H1 (cell line): ENCODE data around the gene FAT2.

Experiments used
- ASH2L ChIP-seq: fragments of 200-600, 300-600 bp; sonication (generic); IDR thresholded peaks from one replicate; pipeline ENCODE4 v1.7.1; 2017; ENCODE audit warnings: low read length
- ATF2 ChIP-seq: IDR thresholded peaks from 2 replicates; pipeline ENCODE4 v1.6.1; 2012; ENCODE audit warnings: low read length, inconsistent platforms
- CTCF ChIP-seq, 3 experiments: IDR thresholded peaks; 1 replicate in 2 of 3; 2 replicates in 1 of 3; pipeline versions ENCODE4 v1.5.1 to v1.6.1; 2011; ENCODE audit warnings: low read length in 3 of 3, mild to moderate bottlenecking in 3 of 3, inconsistent platforms in 2 of 3, low read depth in 1 of 3, moderate library complexity in 1 of 3; ENCODE audit not compliant: insufficient read depth in 1 of 3; ENCODE audit errors: control extremely low read depth in 1 of 3
- EP300 ChIP-seq, 2 experiments: IDR thresholded peaks; 1 replicate in 1 of 2; 2 replicates in 1 of 2; pipeline ENCODE4 v1.6.1; 2011 to 2012; ENCODE audit warnings: low read depth in 2 of 2, low read length in 2 of 2, mild to moderate bottlenecking in 2 of 2, borderline replicate concordance in 1 of 2, inconsistent platforms in 1 of 2, moderate library complexity in 1 of 2
- EZH2 ChIP-seq: fragments of 200-600 bp; sonication (generic); IDR thresholded peaks from 2 replicates; pipeline ENCODE4 v1.7.1; 2012; ENCODE audit warnings: low read depth, mild to moderate bottlenecking, moderate library complexity, low read length, inconsistent platforms; ENCODE audit not compliant: severe bottlenecking
- POLR2A ChIP-seq, 2 experiments: IDR thresholded peaks; 1 replicate in 1 of 2; 2 replicates in 1 of 2; pipeline ENCODE4 v1.6.1; 2011; ENCODE audit warnings: low read depth in 2 of 2, low read length in 2 of 2, mild to moderate bottlenecking in 2 of 2; ENCODE audit errors: control extremely low read depth in 1 of 2
- POLR2AphosphoS5 ChIP-seq: IDR thresholded peaks from 2 replicates; pipeline ENCODE4 v1.6.1; 2011; ENCODE audit warnings: low read depth, low read length
- RAD21 ChIP-seq, 2 experiments: IDR thresholded peaks in 1 of 2; conservative IDR thresholded peaks in 1 of 2; 2 replicates each; pipeline ENCODE4 v1.6.1; 2011; ENCODE audit warnings: low read depth in 2 of 2, low read length in 2 of 2, improper control_type of control experiment in 1 of 2, inconsistent platforms in 1 of 2, mild to moderate bottlenecking in 1 of 2, moderate library complexity in 1 of 2
- TEAD4 ChIP-seq: IDR thresholded peaks from 2 replicates; pipeline ENCODE4 v1.6.1; 2012; ENCODE audit warnings: low read depth, low read length, inconsistent platforms, mixed read lengths
- YY1 ChIP-seq: IDR thresholded peaks from 2 replicates; pipeline ENCODE4 v1.6.1; 2011; ENCODE audit warnings: low read depth, mild to moderate bottlenecking, low read length

- TF ChIP-seq YY1, result no peak
- no peak for TF ChIP-seq CTCF (IDR thresholded peaks at IDR 0.05; ENCODE audit: control extremely low read depth in 1 of 3, insufficient read depth in 1 of 3, low read depth in 1 of 3, low read length in 3 of 3)
- TF ChIP-seq POLR2A (IDR thresholded peaks at IDR 0.05; ENCODE audit: control extremely low read depth in 1 of 2, low read depth in 2 of 2, low read length in 2 of 2), result no peak
- TF ChIP-seq ATF2, result no peak
- no peak for TF ChIP-seq EP300 (IDR thresholded peaks at IDR 0.05; ENCODE audit: borderline replicate concordance in 1 of 2, low read depth in 2 of 2, low read length in 2 of 2)
- TF ChIP-seq POLR2AphosphoS5, result no peak
- TF ChIP-seq ASH2L, result no peak
- no peak for TF ChIP-seq RAD21 (IDR thresholded peaks at IDR 0.05 in 1 of 2, conservative IDR thresholded peaks at IDR 0.05 in 1 of 2; ENCODE audit: low read depth in 2 of 2, low read length in 2 of 2)
- no peak for TF ChIP-seq TEAD4
- TF ChIP-seq EZH2, result no peak
These were observed 41.8 kb upstream of the FAT2 start for GRCh38 chr5:151632941-151633340.
